ENCODE data around the gene TNMD. TPM values are rescaled to one million over a fixed set of nuclear protein-coding genes. Genes with fewer than 3 reads are reported as not detected.

TNMD gene
- total RNA-seq, 1 experiment from 2014 or later = not detected

DNA sequence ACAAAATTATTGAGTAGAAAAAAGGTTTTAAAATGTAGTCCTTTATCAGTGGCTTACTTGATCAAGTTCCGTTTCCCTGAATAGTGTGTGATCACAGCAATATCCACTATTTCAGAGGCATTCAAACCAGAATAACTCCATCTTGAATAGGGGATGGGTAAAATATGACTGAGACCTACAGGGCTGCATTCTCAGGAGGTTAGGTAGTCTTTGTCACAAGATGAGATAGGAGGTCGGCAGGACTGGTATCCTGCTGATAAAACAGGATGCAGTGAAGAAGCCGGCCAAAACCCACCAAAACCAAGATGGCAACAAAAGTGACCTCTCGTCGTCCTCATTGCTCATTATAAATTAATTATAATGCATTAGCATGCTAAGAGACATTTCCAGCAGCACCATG is 27.2 kb downstream of the TNMD start:
- DNase-seq = no peak
- no TSS peak for BruUV-seq (replicated peaks)
- peaks cover 7% of the 10 kb centered on the region for H3K4me1 Mint-ChIP-seq (ENCODE audit: low read depth, unreplicated experiment)
- intact Hi-C loops (cut with micrococcal nuclease; ENCODE audit: unreplicated experiment) = no loop called here
- no peaks in the 10 kb centered on the region for H3K9me3 Mint-ChIP-seq (ENCODE audit: low read depth, unreplicated experiment)
- no peaks in the 10 kb centered on the region for H3K36me3 Mint-ChIP-seq (ENCODE audit: insufficient read depth, unreplicated experiment)
- H3K27ac Mint-ChIP-seq (ENCODE audit: unreplicated experiment) = no peak overlapping the region
- H3K4me3 Mint-ChIP-seq (ENCODE audit: low read depth, unreplicated experiment) = no peak overlapping the region
- CTCF ChIA-PET = no interaction called here
- no peak for TF ChIP-seq CTCF (IDR thresholded peaks at IDR 0.05; ENCODE audit: unreplicated experiment)
- H3K27me3 Mint-ChIP-seq (ENCODE audit: unreplicated experiment) = no peaks in the 10 kb centered on the region

DNA sequence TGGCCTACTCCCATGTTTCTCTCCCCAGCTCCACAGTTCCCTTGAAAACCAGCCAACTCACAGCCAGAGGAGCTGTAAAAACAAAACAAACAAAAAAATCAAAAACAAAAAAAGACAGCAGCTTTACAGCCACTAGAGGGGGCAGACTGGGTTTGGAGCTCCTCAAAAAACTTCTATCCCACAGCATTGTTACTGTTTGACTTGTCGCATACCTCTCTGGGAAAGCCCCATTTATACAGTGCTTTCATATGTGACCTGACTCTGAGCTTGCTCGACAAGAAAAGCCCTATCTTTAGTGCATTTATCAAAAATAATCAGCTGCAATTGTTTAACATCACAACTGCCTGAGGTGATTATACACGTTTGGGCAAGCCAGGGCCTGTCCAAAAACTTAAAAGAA is 30.3 kb downstream of the TNMD start:
- Mint-ChIP-seq H3K4me1 (ENCODE audit: low read depth, unreplicated experiment) (peaks cover 7% of the 10 kb centered on the region), H3K27me3 (ENCODE audit: unreplicated experiment) (no peaks in the 10 kb centered on the region), H3K27ac (ENCODE audit: unreplicated experiment) (no peak overlapping the region), H3K36me3 (ENCODE audit: insufficient read depth, unreplicated experiment) (no peaks in the 10 kb centered on the region), H3K9me3 (ENCODE audit: low read depth, unreplicated experiment) (no peaks in the 10 kb centered on the region), H3K4me3 (ENCODE audit: low read depth, unreplicated experiment) (no peak overlapping the region)
- peak; percentile 25 for TF ChIP-seq CTCF (IDR thresholded peaks at IDR 0.05; ENCODE audit: unreplicated experiment)
- no TSS peak for BruUV-seq (replicated peaks)
- peak; percentile 46 for DNase-seq
- CTCF ChIA-PET = interaction anchor here (0.6 to 1.7 kb wide), 8 partner anchors 22 to 247 kb away, joined by 3 to 31 read pairs (median 6); partner anchors contain the start of gene TSPAN6
- intact Hi-C loops (cut with micrococcal nuclease; ENCODE audit: unreplicated experiment) = loop anchor here (1.0 to 5.0 kb wide), 2 partner anchors 21 to 152 kb away; partner anchors contain the start of gene TSPAN6

GRCh38 chrX:100623001-100623400 is 38.3 kb downstream of the TNMD start:
- TF ChIP-seq CTCF (IDR thresholded peaks at IDR 0.05; ENCODE audit: unreplicated experiment) = no peak
- CTCF ChIA-PET = no interaction called here
- H3K36me3 Mint-ChIP-seq (ENCODE audit: insufficient read depth, unreplicated experiment) = no peaks in the 10 kb centered on the region
- no peaks in the 10 kb centered on the region for H3K4me1 Mint-ChIP-seq (ENCODE audit: low read depth, unreplicated experiment)
- intact Hi-C loops (cut with micrococcal nuclease; ENCODE audit: unreplicated experiment) = no loop called here
- H3K27ac Mint-ChIP-seq (ENCODE audit: unreplicated experiment) = no peak overlapping the region
- no TSS peak for BruUV-seq (replicated peaks)
- H3K27me3 Mint-ChIP-seq (ENCODE audit: unreplicated experiment) = no peaks in the 10 kb centered on the region
- H3K4me3 Mint-ChIP-seq (ENCODE audit: low read depth, unreplicated experiment) = no peak overlapping the region
- DNase-seq = no peak
- H3K9me3 Mint-ChIP-seq (ENCODE audit: low read depth, unreplicated experiment) = no peaks in the 10 kb centered on the region

- intact Hi-C loops (cut with micrococcal nuclease; ENCODE audit: unreplicated experiment) = no loop called here
- Mint-ChIP-seq H3K27ac (ENCODE audit: unreplicated experiment) (no peak overlapping the region), H3K4me3 (ENCODE audit: low read depth, unreplicated experiment) (no peak overlapping the region), H3K4me1 (ENCODE audit: low read depth, unreplicated experiment) (no peaks in the 10 kb centered on the region), H3K9me3 (ENCODE audit: low read depth, unreplicated experiment) (no peaks in the 10 kb centered on the region), H3K27me3 (ENCODE audit: unreplicated experiment) (no peaks in the 10 kb centered on the region), H3K36me3 (ENCODE audit: insufficient read depth, unreplicated experiment) (no peaks in the 10 kb centered on the region)
- no peak for TF ChIP-seq CTCF (IDR thresholded peaks at IDR 0.05; ENCODE audit: unreplicated experiment)
- no TSS peak for BruUV-seq (replicated peaks)
- no peak for DNase-seq
- CTCF ChIA-PET = no interaction called here
Measured at GRCh38 chrX:100625985-100626491, 41.3 kb downstream of the TNMD start.
